ENCODE results near the gene BICD2. TPM values are rescaled to one million over a fixed set of nuclear protein-coding genes. Genes with fewer than 3 reads are reported as not detected.

BICD2 gene
- total RNA-seq, 1 donor from 2014 or later: 43.7 TPM

- H3K27ac Mint-ChIP-seq (ENCODE audit: unreplicated experiment): no peak overlapping the region
- no peak overlapping the region for H3K4me3 Mint-ChIP-seq (ENCODE audit: unreplicated experiment)
- H3K9me3 Mint-ChIP-seq (ENCODE audit: unreplicated experiment): peaks cover 11% of the 10 kb centered on the region
- H3K36me3 Mint-ChIP-seq (ENCODE audit: unreplicated experiment): peaks cover 10% of the 10 kb centered on the region
- peaks cover 5% of the 10 kb centered on the region for H3K27me3 Mint-ChIP-seq (ENCODE audit: unreplicated experiment)
- no peak for DNase-seq
- H3K4me1 Mint-ChIP-seq (ENCODE audit: low read depth, unreplicated experiment): peaks cover 31% of the 10 kb centered on the region
- TF ChIP-seq CTCF (IDR thresholded peaks at IDR 0.05; ENCODE audit: partially characterized antibody, unreplicated experiment): no peak
Observed at GRCh38 chr9:92722386-92723298, 42.0 kb downstream of the BICD2 start.

GRCh38 chr9:92721548-92721947 lies 43.1 kb downstream of the BICD2 start:
- Mint-ChIP-seq H3K36me3 (ENCODE audit: unreplicated experiment) (peaks cover 10% of the 10 kb centered on the region), H3K27ac (ENCODE audit: unreplicated experiment) (no peak overlapping the region), H3K9me3 (ENCODE audit: unreplicated experiment) (peaks cover 8% of the 10 kb centered on the region), H3K4me1 (ENCODE audit: low read depth, unreplicated experiment) (peaks cover 22% of the 10 kb centered on the region), H3K27me3 (ENCODE audit: unreplicated experiment) (peaks cover 5% of the 10 kb centered on the region), H3K4me3 (ENCODE audit: unreplicated experiment) (no peak overlapping the region)
- DNase-seq: no peak
- no peak for TF ChIP-seq CTCF (IDR thresholded peaks at IDR 0.05; ENCODE audit: partially characterized antibody, unreplicated experiment)

GRCh38 chr9:92720807-92721535 lies 43.7 kb downstream of the BICD2 start:
- peaks cover 5% of the 10 kb centered on the region for H3K9me3 Mint-ChIP-seq (ENCODE audit: unreplicated experiment)
- no peak for TF ChIP-seq CTCF (IDR thresholded peaks at IDR 0.05; ENCODE audit: partially characterized antibody, unreplicated experiment)
- H3K4me1 Mint-ChIP-seq (ENCODE audit: low read depth, unreplicated experiment): peaks cover 21% of the 10 kb centered on the region

GRCh38 chr9:92720209-92720765 lies 44.3 kb downstream of the BICD2 start:
- H3K4me3 Mint-ChIP-seq (ENCODE audit: unreplicated experiment): no peak overlapping the region
- TF ChIP-seq CTCF (IDR thresholded peaks at IDR 0.05; ENCODE audit: partially characterized antibody, unreplicated experiment): no peak
- peaks cover 20% of the 10 kb centered on the region for H3K4me1 Mint-ChIP-seq (ENCODE audit: low read depth, unreplicated experiment)
- DNase-seq: no peak
- H3K36me3 Mint-ChIP-seq (ENCODE audit: unreplicated experiment): peaks cover 10% of the 10 kb centered on the region
- peaks cover 5% of the 10 kb centered on the region for H3K9me3 Mint-ChIP-seq (ENCODE audit: unreplicated experiment)
- peaks cover 7% of the 10 kb centered on the region for H3K27me3 Mint-ChIP-seq (ENCODE audit: unreplicated experiment)
- H3K27ac Mint-ChIP-seq (ENCODE audit: unreplicated experiment): no peak overlapping the region

More at GRCh38 chr9:92720807-92721535, 43.7 kb downstream of the BICD2 start:
- no peak overlapping the region for H3K27ac Mint-ChIP-seq (ENCODE audit: unreplicated experiment)
- DNase-seq: no peak
- peaks cover 7% of the 10 kb centered on the region for H3K27me3 Mint-ChIP-seq (ENCODE audit: unreplicated experiment)
- no peak overlapping the region for H3K4me3 Mint-ChIP-seq (ENCODE audit: unreplicated experiment)
- H3K36me3 Mint-ChIP-seq (ENCODE audit: unreplicated experiment): peaks cover 10% of the 10 kb centered on the region

Measured in glutamatergic neuron (in vitro differentiated cells).